Measurements from ENCODE around the gene KCNJ10.

Gene KCNJ10

DNA sequence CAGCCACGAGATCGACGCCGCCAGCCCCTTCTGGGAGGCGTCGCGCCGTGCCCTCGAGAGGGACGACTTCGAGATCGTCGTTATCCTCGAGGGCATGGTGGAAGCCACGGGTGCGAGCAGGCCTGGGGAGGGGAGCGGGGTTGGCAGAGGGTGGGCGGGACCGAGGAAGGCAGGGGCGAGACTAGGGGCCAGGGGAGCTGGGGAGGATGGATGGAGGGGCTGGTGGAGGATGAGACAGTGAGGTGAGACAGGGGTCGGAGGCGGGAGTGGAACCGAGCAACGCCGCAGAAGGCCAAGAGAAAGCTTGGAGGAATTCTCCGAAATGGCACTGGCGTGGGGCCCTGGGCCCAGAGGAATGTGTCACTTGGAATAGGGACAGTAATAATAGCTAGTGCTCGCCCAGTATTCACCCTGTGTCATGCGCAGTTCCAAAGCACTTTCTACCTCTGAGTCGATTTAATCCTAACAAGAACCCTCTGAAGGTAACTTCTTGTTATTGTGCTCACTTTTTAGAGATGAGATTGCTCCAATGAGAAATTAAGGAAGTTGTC lies 14.9 kb upstream of the KCNJ10 start:
- no peak for DNase-seq (ENCODE audit: low read depth, low spot score)

DNA sequence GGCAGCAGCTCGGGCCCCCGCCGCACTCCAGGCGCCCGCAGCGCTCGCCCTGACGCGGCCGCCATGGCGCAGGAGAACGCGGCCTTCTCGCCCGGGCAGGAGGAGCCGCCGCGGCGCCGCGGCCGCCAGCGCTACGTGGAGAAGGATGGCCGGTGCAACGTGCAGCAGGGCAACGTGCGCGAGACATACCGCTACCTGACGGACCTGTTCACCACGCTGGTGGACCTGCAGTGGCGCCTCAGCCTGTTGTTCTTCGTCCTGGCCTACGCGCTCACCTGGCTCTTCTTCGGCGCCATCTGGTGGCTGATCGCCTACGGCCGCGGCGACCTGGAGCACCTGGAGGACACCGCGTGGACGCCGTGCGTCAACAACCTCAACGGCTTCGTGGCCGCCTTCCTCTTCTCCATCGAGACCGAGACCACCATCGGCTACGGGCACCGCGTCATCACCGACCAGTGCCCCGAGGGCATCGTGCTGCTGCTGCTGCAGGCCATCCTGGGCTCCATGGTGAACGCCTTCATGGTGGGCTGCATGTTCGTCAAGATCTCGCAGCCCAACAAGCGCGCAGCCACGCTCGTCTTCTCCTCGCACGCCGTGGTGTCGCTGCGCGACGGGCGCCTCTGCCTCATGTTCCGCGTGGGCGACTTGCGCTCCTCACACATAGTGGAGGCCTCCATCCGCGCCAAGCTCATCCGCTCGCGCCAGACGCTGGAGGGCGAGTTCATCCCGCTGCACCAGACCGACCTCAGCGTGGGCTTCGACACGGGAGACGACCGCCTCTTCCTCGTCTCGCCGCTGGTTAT lies 14.2 kb upstream of the KCNJ10 start:
- DNase-seq (ENCODE audit: low read depth, low spot score) = no peak

DNA sequence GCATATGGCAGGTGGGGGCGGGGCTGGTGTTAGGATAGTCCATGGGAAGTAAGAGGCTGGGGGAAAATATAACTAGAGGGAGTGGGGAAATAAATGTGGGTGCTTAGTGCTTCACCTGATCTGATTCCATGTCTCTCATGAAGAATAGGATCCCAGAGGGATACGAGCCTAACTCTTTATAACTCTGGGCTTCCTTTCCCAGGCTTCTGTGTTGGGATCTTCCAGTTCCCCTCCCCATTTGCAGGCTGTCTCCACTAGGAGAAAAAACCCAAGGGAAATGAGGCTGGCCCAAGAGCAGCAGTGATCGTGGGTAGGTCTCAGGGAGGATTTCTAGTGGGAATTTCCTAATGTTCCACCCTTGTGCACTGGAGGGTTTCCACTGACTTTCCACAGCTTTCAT lies 13.0 kb upstream of the KCNJ10 start:
- DNase-seq (ENCODE audit: low read depth, low spot score) = no peak

DNA sequence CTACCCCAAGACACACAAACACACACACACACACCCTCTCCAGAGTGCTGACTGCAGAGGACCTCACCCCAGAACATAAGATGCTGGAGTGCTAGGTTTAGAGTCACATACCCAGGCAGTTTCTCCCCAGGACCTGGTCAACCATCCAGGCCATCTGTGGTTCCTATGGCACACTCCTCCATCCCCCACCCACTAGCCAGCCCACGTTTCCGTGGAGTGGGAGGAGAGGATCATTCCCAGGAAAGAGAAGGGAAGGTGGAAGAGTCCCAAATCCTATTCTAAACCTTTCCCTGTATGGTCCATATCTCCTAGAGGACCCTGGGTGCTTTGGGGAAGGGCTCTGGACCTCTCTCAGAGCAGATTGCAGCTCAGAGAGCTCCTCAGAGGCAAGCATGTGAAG lies 12.5 kb upstream of the KCNJ10 start:
- no peak for DNase-seq (ENCODE audit: low read depth, low spot score)

DNA sequence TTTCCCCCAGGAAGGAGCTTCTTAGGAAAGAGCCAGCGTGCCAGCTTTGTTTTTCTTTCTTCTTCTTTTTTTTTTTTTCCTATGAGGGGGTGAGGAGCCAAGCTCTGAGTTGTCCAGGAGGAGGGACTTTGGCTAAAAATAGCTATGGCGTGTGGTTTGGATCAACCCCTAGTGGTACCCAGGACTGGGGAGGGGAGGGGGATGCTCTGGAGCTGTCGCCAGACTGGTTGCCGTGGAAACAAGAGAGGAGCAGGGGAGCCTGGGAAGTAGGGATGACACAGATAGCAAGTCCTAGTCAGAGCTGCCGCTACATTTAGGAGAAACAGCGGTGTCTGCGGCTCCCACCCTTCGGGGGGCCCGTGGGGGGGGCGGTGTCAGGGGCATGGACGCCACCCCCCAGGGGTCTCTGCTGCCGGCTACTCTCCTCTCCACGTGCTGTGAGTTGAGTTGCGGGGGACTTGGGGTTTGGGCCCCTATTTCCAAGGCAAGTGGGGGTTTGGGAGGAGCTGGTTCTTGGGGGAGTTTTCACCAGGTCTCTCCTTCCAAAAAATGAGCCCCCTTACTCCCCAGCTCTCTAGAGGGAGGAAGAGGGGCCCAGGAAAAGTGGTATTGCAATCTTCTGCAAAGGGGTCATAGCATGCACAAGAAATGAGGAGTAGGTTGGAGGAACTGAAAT lies 11.4 kb upstream of the KCNJ10 start, which contains the start of gene KCNJ9:
KCNJ9 (plus strand) TSS at position 278 of the 676 bp plus-strand sequence. CDS start 2,493 bp downstream, outside the sequence.
- no peak for DNase-seq (ENCODE audit: low read depth, low spot score)

DNA sequence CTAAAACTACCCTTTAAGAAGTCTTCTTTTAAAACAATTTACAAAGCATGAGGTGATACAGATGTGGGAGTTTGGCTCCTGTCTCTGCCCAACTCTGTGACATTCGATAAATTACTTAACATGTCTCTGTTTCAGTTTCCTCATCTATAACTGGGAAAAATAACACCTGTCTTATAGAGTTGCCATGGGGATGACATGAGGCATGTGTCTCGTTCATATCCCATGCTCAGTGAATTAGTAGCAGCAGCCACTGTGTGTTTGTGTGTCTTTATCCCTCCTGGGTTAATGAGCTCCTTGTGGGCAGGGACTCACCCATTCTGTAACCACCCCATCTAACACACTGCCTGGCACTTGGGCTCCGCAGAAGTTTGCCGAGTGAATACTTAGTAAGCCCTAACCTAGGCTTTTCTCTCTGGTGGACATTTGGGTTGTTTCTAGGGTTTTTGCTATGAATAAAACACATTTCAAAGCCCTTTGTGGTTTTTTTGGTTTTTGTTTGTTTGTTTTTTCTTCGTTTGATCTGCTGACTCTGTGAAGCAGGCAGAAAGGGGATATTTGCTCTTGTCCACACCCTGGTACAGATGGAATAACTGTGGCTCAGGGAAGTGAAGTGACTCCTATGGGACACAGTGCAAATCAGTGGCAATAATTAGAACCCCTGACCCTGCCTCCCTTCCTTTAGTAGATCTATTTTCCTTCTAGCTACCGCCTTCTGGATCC lies 10.6 kb upstream of the KCNJ10 start:
- no peak for DNase-seq (ENCODE audit: low read depth, low spot score)

DNA sequence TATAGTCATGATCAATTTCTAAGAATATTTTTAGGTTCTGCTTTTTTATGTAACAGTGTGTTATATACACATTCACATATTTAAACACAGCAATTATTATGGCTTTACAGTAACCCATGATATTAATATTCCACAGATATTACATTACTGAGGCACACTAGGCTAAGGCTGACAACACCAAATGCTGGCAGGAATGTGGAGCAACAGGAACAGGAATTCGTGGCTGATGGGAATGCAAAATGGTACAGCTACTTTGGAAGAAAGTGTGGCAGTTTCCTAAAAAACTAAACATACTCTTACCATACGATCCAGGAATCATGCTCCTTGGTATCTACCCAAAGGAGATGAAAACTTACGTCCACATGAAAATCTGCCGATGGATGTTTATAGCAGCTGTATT lies 9.5 kb upstream of the KCNJ10 start:
- no peak for DNase-seq (ENCODE audit: low read depth, low spot score)

DNA sequence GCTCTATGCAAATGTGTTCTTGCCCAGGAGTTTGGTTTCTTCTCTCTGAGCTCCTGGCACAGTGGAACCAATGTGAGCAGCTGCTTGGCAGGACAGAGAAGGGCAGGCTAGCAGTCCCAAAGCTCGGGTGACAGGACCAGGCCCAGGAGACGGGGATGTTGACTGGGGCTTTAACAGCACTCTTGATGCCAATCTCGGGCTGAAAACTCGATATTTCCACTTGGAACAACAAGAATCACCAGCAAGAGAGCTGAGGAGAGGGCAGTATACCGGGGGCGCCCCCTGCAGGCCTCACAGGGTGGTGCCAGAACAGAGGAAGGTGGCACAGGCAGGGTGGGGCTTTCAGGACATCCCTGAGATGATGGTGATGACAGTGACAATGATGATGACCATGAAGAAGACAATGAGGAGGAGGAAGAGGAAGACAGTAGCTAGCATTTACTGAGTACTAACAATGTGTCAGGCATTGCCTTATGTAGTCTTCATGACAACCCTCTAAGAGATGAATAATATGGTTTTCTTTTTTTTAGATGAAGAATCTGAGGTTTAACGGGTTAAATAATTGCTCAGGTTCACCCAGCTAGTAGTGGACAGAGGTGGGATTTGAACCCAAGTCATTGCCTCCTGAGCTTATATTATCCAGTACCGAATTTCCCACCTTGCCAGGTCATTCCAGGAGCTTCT lies 8.7 kb upstream of the KCNJ10 start:
- DNase-seq (ENCODE audit: low read depth, low spot score) = no peak

DNA sequence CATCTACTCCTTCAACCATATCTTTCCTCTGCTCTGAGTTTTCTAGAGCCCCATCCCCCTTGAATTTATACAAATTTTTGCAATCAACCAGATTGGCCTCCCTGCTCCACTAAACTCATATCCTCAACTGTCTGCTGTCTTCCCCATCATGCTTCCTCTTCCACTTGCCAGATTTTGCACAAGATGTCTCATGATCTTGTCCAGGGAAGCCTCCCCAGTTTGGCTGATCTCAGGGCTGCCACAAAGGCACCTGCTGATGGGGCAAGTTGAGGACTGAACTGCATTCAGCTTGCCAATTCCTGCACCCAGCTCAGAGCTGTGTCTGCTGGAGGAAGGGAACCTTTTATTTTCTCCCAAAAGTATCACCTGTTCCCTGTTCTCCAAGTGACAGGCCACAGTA lies 7.5 kb upstream of the KCNJ10 start:
- no peak for DNase-seq (ENCODE audit: low read depth, low spot score)

DNA sequence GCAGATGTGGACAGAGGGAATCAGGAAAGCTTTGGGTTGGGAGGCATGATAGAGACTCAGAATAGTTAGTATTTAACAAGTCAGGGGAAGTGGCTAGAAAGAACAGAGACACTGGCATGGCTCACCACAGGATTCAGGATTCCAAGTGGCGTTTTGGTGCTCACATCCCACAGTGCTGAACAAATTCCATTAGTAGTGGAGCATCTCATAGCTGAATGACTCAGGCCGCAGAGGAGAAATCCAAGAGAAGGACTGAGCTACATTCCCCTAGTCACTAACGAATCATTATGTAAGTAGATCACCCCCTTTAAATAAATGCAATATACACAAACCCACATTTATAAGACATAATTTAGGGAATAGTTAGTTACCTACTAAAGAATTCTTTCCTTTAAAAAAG lies 6.3 kb upstream of the KCNJ10 start:
- no peak for DNase-seq (ENCODE audit: low read depth, low spot score)

DNA sequence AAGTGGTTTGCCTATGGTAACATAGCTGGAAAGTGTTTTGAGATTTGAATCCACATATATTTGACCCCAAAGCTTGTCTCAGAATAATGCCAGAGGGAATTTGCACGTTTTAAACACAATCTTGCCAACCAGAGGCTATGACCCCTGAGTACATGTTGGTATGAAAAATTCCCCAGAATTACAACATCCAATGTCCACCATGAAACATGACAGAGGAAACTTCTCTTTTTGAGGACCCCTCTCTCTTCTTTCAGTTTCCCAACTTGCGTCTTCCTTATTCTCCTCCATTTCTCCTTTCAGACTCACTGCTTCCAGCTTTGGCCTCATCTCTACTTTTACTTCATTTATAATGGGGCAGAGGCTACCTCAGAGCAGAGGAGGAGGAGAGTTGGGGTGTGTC lies 5.9 kb upstream of the KCNJ10 start:
- no peak for DNase-seq (ENCODE audit: low read depth, low spot score)

DNA sequence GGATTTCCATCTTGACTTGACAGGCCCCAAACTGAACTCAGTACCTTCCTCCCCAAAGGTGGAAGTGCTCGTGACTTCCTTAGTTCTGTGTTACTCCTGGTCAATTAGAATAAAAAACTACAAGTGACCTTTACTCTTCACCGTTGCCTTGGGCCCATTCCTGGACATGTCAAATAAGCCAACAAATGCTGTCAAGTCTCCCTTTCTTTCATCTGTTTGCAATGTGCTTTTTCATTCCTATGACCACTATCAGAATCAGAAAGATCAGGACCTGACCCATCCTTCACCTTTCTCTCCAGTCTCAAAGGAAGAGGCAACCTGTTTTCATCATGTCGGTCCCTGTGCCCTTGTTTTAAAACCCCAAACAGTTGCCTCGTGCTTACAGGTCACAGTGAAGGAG lies 4.9 kb upstream of the KCNJ10 start:
- DNase-seq (ENCODE audit: low read depth, low spot score) = no peak

DNA sequence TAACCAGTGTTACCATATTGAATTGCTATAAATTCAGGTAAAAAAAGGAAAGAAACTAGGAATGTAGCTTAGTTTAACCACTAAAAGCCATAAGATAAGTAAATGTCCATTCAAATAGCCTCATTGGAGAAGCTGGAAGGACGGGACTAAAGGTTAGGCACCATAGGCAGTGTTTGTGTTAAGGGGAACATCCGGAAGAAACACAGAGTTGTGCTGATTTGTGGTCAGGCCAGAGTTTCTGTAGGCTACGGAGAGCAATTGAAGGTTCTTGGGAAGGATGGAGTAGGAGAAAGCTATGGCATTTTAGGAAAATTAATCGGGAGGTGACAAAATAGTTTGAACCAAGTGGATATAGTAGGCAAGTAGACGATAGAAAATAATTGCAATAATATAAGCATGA lies 1.3 kb upstream of the KCNJ10 start:
- no peak for DNase-seq (ENCODE audit: low read depth, low spot score)

DNA sequence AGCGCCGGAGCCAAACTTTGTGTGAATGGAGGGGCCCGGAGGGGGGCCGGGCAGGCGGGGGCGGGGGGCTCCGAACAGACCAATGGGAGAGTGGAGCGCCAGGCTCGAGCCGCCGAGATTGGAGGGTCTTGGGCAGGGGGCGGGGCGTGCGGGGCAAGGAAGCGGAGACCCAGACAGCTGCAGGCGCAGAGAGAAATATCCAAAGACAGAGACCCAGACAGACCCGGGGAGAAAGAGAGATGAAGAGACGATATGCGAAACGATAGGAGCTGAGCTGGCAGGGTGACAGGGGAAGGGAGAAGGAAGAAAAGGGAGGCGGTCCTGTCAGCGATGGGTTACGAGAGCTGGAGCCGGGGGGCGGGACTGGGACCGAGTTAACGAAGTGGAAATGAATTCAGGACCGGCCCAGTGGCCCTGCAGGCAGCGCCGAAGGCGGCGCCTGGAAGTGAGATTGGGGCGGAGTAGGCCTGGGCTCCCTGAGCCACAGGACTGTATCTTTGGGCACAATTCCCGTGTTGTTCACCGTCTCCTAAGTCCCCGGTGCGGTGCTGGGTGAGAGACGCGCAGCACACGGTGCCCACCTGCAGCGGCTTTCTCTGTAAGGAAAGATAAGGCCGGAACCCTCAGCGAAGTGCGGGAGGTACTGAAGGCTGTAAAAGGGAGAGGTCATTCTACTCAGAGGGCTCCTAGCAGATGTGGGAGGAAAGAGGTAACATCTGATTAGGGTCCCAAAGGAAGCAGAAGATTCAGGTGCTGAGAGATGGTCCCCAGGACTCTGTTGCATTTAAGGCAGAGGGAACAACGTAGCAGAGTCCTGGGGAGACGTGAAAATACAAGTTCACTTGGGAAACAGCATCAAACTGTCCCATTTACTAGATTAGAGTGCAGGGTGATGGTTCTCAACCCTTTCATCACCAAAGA lies 543 bp upstream of the KCNJ10 start:
- no peak for DNase-seq (ENCODE audit: low read depth, low spot score)

DNA sequence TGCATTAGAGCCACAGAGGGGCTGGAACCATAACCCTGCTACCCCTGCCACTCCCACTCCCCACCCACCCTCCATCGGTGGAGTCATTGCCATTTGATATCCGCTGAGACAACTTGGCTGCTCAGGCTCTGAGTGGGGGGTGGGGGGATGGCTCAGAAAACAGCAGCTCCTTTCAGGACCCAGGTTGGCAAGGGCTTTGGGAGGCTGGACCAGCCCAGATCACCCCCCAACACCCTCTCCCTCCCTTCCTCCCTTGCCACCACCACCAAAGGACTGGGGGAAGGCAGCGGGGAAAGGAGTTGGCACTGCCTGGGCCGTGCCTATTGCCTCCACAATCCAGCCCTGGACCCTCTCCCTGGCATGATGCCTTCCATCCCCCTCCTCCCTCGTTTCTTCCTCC lies 1.7 kb downstream of the KCNJ10 start:
- no peak for DNase-seq (ENCODE audit: low read depth, low spot score)

DNA sequence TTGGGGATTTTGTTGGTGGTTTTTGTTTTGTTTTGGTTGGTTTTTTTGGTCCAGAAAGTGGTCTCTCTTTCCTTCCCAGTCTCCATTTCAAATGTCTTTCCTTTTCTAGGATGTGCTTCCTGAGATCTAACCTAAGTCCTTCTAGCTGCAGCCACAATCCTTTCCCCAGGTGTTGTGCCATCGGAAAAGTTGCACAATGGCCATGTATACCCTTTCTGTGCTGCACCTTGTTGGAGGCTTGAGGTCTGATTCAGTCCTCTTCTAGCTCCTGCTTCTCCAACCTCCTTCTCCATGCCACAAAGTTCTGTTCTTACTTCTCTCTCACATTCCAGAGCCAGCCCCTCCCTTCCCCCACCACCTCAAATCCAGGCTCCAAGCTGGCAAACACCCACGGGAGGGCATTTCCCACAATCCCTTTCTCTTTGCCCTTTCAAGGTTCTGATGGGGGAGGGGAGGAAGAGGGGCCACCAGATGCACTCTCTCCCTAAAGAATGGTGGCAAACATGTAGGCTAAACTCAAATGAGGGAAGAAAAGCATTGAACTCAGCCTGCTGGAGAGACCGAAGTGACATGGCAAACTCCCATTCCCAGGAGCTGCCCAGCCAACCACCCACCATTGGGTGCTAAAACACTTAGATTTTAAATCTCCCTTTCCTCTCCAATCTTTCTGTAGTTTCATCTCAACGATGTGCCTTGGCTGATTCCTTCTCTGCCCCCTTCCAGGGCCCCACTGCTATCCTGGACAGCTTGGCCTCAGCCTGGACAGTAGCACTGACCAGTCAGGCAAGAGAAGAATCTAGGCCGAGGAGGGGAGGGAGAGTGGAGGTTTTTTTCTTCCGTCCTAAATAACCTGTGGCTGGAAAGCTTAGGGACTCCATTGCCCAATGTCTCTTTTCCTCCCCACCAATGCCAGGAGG lies 2.9 kb downstream of the KCNJ10 start:
- DNase-seq (ENCODE audit: low read depth, low spot score) = no peak

DNA sequence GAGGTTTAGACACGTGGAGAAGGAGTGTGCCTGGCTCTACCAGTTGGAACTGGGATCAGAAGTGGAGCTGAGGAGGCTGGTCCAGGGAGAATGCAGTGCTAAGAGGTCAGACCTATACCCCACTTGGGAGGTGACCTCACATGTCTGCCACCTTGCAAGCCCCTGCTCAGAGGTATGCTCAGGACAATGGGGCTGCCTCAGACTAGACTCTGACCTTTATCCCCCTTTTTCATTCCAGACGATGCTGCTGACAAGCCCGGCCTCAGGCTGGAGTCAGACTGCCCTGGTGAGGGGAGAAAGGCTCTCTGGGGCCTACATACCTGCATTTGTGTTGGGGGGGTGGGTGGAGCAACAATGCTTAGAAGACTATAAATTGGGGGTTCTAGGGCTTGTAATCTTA lies 5.2 kb downstream of the KCNJ10 start:
- no peak for DNase-seq (ENCODE audit: low read depth, low spot score)

DNA sequence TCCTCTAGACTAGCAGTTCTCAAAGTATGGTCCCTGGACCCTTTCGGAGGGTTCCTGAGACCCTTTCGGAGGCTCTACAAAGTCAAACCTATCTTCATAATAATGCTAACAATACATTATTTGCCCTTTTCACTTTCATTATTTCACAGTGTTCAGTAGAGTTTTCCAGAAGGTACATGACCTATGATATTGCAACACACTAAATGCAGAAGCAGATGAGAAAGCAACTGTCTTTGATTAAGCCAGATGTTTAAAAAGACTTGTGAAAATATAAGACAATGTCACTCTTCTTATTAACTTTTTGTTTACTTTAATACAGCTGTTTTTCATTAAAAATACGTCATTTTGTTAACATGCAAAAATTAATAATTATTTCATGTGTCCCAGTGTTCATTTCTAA lies 5.8 kb downstream of the KCNJ10 start:
- DNase-seq (ENCODE audit: low read depth, low spot score) = no peak

DNA sequence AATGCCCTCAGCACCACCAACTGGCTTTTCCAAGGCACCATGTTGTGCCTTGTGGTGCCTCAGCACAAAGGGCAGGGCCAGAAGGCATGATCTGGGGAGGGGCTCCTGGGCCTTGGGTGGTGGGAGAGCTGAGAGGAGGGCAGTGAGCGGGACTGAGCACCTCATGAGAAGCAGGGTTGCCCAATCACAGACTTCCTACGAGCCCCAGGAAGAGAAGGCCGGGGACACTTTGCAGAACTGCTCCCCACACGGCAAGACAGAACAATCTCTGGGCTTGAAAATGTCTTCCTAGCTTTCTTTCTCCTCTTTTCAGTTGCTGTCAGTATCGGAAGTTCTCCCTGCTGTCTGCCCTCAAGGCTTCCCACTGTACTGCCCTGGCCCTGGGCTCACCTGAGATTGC lies 6.8 kb downstream of the KCNJ10 start:
- DNase-seq (ENCODE audit: low read depth, low spot score) = no peak

DNA sequence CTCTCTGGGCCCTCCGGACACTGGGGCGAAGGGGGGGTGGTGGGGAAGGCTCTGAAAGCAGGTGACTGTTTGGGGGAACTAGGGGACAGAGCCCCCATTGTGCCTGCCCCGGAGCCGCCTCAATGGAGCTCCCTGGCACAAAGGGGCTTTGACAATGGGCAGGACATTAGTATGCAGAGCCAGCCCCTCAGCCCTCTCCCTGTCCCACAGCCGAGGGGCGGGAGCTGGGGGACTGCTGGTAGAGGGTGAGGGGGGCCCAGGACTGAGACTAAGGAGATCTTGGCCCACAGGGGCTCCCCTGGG lies 7.8 kb downstream of the KCNJ10 start:
- no peak for DNase-seq (ENCODE audit: low read depth, low spot score)

Measured in smooth muscle cell of the brain vasculature (primary cell).